Central memory CD8-positive, alpha-beta T cell (primary cell): ENCODE measurements around the gene HSD17B14.
"Not testable (repeated sequence)": the region's sequence is repeated elsewhere in the genome, so short reads cannot be mapped to it uniquely, and the experiment has no call there.

Source experiments
- ATAC-seq: fragments of 150-1000 bp; cut with Tn5 transposase; replicated peaks from 2 replicates; pipeline ENCODE4 v1.10.0; 2022; ENCODE audit warnings: mild to moderate bottlenecking, moderate FRiP score, moderate number of reproducible peaks; ENCODE audit not compliant: poor library complexity, severe bottlenecking; ENCODE audit errors: extremely low read depth
- DNase-seq, 2 donors: peaks; one replicate each; pipeline ENCODE4 v3.0.0; 2021; ENCODE audit warnings: low spot score in 2 of 2
- H3K27ac Mint-ChIP-seq: one replicate; pipeline ENCODE4 v1.8.0; 2022; ENCODE audit warnings: low read depth, mild to moderate bottlenecking, moderate library complexity, mixed read lengths
- H3K27me3 Mint-ChIP-seq: one replicate; pipeline ENCODE4 v1.8.0; 2022; ENCODE audit warnings: mixed read lengths
- H3K36me3 Mint-ChIP-seq: one replicate; pipeline ENCODE4 v1.8.0; 2022; ENCODE audit warnings: mild to moderate bottlenecking, moderate library complexity, mixed read lengths; ENCODE audit not compliant: insufficient read depth
- H3K4me1 Mint-ChIP-seq: one replicate; pipeline ENCODE4 v1.8.0; 2022; ENCODE audit warnings: mixed read lengths
- H3K4me3 Mint-ChIP-seq: one replicate; pipeline ENCODE4 v1.8.0; 2022; ENCODE audit warnings: mild to moderate bottlenecking, moderate library complexity, mixed read lengths
- H3K9me3 Mint-ChIP-seq: one replicate; pipeline ENCODE4 v1.8.0; 2022; ENCODE audit warnings: mixed read lengths

The HSD17B14 gene

GRCh38 chr19:48858984-48859710 lies 22.9 kb upstream of the HSD17B14 start:
- H3K9me3 Mint-ChIP-seq, result no peaks in the 10 kb centered on the region
- peak; percentile 55 to 69 for DNase-seq

GRCh38 chr19:48856921-48857320 lies 20.6 kb upstream of the HSD17B14 start:
- Mint-ChIP-seq H3K4me1 (peaks cover 10% of the 10 kb centered on the region), H3K27me3 (no peaks in the 10 kb centered on the region), H3K36me3 (no peaks in the 10 kb centered on the region), H3K4me3 (no peak overlapping the region), H3K27ac (no peak overlapping the region), H3K9me3 (no peaks in the 10 kb centered on the region)
- DNase-seq (no peak), ATAC-seq (no peak)

More at GRCh38 chr19:48858984-48859710, 22.9 kb upstream of the HSD17B14 start:
- Mint-ChIP-seq H3K4me1 (peaks cover 10% of the 10 kb centered on the region), H3K27me3 (no peaks in the 10 kb centered on the region), H3K27ac (peak overlapping the region; percentile 90), H3K4me3 (peak overlapping the region; percentile 86), H3K36me3 (no peaks in the 10 kb centered on the region)
- ATAC-seq, result peak; percentile 77

GRCh38 chr19:48854103-48854502 lies 17.8 kb upstream of the HSD17B14 start:
- no peaks in the 10 kb centered on the region for H3K9me3 Mint-ChIP-seq
- no peaks in the 10 kb centered on the region for H3K36me3 Mint-ChIP-seq
- no peak overlapping the region for H3K27ac Mint-ChIP-seq
- ATAC-seq (no peak), DNase-seq (no peak)
- H3K4me3 Mint-ChIP-seq, result no peak overlapping the region
- no peaks in the 10 kb centered on the region for H3K27me3 Mint-ChIP-seq
- H3K4me1 Mint-ChIP-seq, result peaks cover 6% of the 10 kb centered on the region

- no peak overlapping the region for H3K4me3 Mint-ChIP-seq
- no peak for ATAC-seq
- no peaks in the 10 kb centered on the region for H3K27me3 Mint-ChIP-seq
- no peaks in the 10 kb centered on the region for H3K36me3 Mint-ChIP-seq
- H3K4me1 Mint-ChIP-seq, result peaks cover under 1% of the 10 kb centered on the region
- H3K27ac Mint-ChIP-seq, result no peak overlapping the region
- DNase-seq, result no peak
- H3K9me3 Mint-ChIP-seq, result no peaks in the 10 kb centered on the region
Observed at GRCh38 chr19:48853483-48853882, 17.2 kb upstream of the HSD17B14 start.

- H3K27me3 Mint-ChIP-seq, result no peaks in the 10 kb centered on the region
- no peaks in the 10 kb centered on the region for H3K4me1 Mint-ChIP-seq
- no peaks in the 10 kb centered on the region for H3K9me3 Mint-ChIP-seq
- DNase-seq, result no peak
- H3K36me3 Mint-ChIP-seq, result no peaks in the 10 kb centered on the region
- ATAC-seq, result no peak
- H3K27ac Mint-ChIP-seq, result no peak overlapping the region
- H3K4me3 Mint-ChIP-seq, result no peak overlapping the region
Observed at GRCh38 chr19:48852292-48852691, 16.0 kb upstream of the HSD17B14 start.

- not testable (repeated sequence) for H3K9me3 Mint-ChIP-seq, H3K4me3 Mint-ChIP-seq, ATAC-seq, H3K36me3 Mint-ChIP-seq, H3K27ac Mint-ChIP-seq, H3K27me3 Mint-ChIP-seq, DNase-seq, H3K4me1 Mint-ChIP-seq
Observed at GRCh38 chr19:48846659-48847058, 10.4 kb upstream of the HSD17B14 start.

GRCh38 chr19:48845384-48845783 lies 9.1 kb upstream of the HSD17B14 start:
- no peaks in the 10 kb centered on the region for H3K9me3 Mint-ChIP-seq
- H3K4me1 Mint-ChIP-seq, result peaks cover 5% of the 10 kb centered on the region
- no peak for ATAC-seq
- DNase-seq, result no peak
- no peak overlapping the region for H3K27ac Mint-ChIP-seq
- H3K36me3 Mint-ChIP-seq, result no peaks in the 10 kb centered on the region
- no peaks in the 10 kb centered on the region for H3K27me3 Mint-ChIP-seq
- no peak overlapping the region for H3K4me3 Mint-ChIP-seq

- DNase-seq, result no peak
- Mint-ChIP-seq H3K4me3 (no peak overlapping the region), H3K36me3 (no peaks in the 10 kb centered on the region), H3K27ac (no peak overlapping the region), H3K27me3 (no peaks in the 10 kb centered on the region), H3K4me1 (peaks cover 5% of the 10 kb centered on the region), H3K9me3 (no peaks in the 10 kb centered on the region)
- ATAC-seq, result no peak
Observed at GRCh38 chr19:48844472-48844871, 8.2 kb upstream of the HSD17B14 start.

- Mint-ChIP-seq H3K36me3 (no peaks in the 10 kb centered on the region), H3K4me1 (peaks cover 5% of the 10 kb centered on the region), H3K27ac (no peak overlapping the region), H3K9me3 (no peaks in the 10 kb centered on the region), H3K4me3 (no peak overlapping the region), H3K27me3 (no peaks in the 10 kb centered on the region)
- DNase-seq (peak in 1 of 2 donors; percentile 41), ATAC-seq (no peak)
Observed at GRCh38 chr19:48842789-48843162, 6.5 kb upstream of the HSD17B14 start.

GRCh38 chr19:48841571-48841970 lies 5.3 kb upstream of the HSD17B14 start:
- H3K4me3 Mint-ChIP-seq, result no peak overlapping the region
- no peak overlapping the region for H3K27ac Mint-ChIP-seq
- ATAC-seq (no peak), DNase-seq (no peak)
- peaks cover 9% of the 10 kb centered on the region for H3K27me3 Mint-ChIP-seq
- H3K4me1 Mint-ChIP-seq, result peaks cover 12% of the 10 kb centered on the region
- peaks cover 2% of the 10 kb centered on the region for H3K36me3 Mint-ChIP-seq
- no peaks in the 10 kb centered on the region for H3K9me3 Mint-ChIP-seq

GRCh38 chr19:48841047-48841446 lies 4.8 kb upstream of the HSD17B14 start:
- ATAC-seq, result no peak
- no peaks in the 10 kb centered on the region for H3K9me3 Mint-ChIP-seq
- peaks cover 17% of the 10 kb centered on the region for H3K4me1 Mint-ChIP-seq
- peaks cover 14% of the 10 kb centered on the region for H3K27me3 Mint-ChIP-seq
- no peak overlapping the region for H3K27ac Mint-ChIP-seq
- no peak for DNase-seq
- peaks cover 4% of the 10 kb centered on the region for H3K36me3 Mint-ChIP-seq
- H3K4me3 Mint-ChIP-seq, result no peak overlapping the region

- Mint-ChIP-seq H3K4me1 (peaks cover 26% of the 10 kb centered on the region), H3K27me3 (peaks cover 17% of the 10 kb centered on the region), H3K4me3 (peak overlapping the region; percentile 61), H3K27ac (peak overlapping the region; percentile 58), H3K36me3 (peaks cover 4% of the 10 kb centered on the region), H3K9me3 (no peaks in the 10 kb centered on the region)
- no peak for DNase-seq
- no peak for ATAC-seq
Observed at GRCh38 chr19:48837687-48838086, 1.4 kb upstream of the HSD17B14 start.

GRCh38 chr19:48837051-48837524 lies 797 bp upstream of the HSD17B14 start:
- H3K36me3 Mint-ChIP-seq, result peaks cover 4% of the 10 kb centered on the region
- H3K9me3 Mint-ChIP-seq, result no peaks in the 10 kb centered on the region
- H3K4me3 Mint-ChIP-seq, result peak overlapping the region; percentile 59
- peak overlapping the region; percentile 59 for H3K27ac Mint-ChIP-seq
- DNase-seq (peak; percentile 59 to 66), ATAC-seq (peak; percentile 82)
- peaks cover 17% of the 10 kb centered on the region for H3K27me3 Mint-ChIP-seq
- peaks cover 23% of the 10 kb centered on the region for H3K4me1 Mint-ChIP-seq
